Lung microvascular endothelial cell (primary cell): ENCODE measurements around the gene SND1. TPM values are rescaled to one million over a fixed set of nuclear protein-coding genes. Genes with fewer than 3 reads are reported as not detected.
"Not testable (repeated sequence)": the region's sequence is repeated elsewhere in the genome, so short reads cannot be mapped to it uniquely, and the experiment has no call there.

Experiments used
- DNase-seq, 2 donors: peaks; one replicate each; pipeline versions ENCODE4 v3.0.0 to v3.0.0-alpha.2; 2010; ENCODE audit warnings: low read depth in 2 of 2
- total RNA-seq: library from RNA; depleted of rRNA; stranded (reverse); fragments of >200 nt; gene quantifications from 2 replicates; pipeline ENCODE4 v1.2.1, GENCODE V29; 2014

Gene SND1
- total RNA-seq, 1 donor from 2014 or later = 105 TPM

GRCh38 chr7:127828843-127829500 is 177.0 kb downstream of the SND1 start:
- DNase-seq = no peak

DNA sequence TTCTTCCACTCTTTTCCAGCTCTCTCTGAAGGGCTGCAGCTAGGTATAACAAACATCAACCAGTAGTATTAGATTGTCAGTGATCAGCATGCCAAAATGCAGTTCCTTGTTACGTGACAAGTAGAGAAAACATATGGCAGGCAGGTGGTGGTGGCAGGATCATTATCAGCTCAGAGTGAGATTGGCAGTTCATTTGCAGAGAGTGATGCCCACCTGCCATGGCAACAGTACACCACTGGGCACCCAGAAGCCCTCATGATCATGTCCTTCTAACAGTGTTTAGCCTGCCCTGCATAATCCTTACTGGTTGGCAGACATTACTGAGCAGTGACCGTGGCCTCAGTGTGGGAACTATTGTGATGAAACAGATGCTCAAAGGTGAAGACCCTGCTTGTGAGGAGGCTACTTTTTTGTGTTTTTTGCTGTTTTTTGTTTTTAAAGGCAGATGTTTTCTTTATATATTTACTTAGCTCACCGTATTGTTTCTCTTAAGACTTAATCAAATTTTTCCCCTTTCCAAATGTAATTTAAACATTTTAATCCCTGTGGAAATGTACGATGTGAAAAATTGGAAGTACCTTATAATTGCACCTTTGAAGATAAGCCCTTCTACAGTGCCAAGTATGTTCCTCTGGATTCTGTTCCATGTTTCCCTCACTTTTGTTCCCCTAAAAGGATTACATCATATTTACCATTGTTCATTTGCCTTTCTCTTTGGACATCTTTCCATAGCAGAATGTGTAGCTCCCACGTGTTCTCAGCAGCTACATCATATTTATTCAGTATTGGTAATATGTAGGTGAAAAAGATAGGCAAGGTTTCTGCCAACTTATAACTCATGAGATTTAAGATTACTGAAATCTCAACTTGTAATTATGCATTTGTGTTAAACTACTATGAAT is 179.6 kb downstream of the SND1 start:
- DNase-seq = peak in 1 of 2 donors; percentile 46

- DNase-seq = no peak
These were observed 180.6 kb downstream of the SND1 start for GRCh38 chr7:127832592-127832991.

DNA sequence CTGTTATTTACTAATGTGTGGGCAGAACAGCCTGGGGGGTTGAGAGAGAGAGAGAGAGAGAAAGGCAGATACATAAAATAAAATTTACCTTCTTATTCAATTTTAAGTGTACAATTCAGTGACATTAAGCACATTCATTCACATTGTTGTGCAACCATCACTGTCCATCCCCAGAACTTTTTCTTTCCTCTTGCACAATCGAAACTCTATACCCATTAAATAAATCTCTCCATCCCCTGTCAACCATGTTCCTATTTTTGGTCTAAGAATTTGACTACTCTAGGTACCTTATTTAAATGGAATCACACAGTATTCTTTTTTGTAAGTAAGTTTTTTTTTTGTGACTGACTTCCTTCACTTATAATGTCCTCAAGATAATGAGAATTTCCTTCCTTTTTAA is 181.6 kb downstream of the SND1 start:
- no peak for DNase-seq

GRCh38 chr7:127835679-127836078 is 183.7 kb downstream of the SND1 start:
- DNase-seq = no peak

DNA sequence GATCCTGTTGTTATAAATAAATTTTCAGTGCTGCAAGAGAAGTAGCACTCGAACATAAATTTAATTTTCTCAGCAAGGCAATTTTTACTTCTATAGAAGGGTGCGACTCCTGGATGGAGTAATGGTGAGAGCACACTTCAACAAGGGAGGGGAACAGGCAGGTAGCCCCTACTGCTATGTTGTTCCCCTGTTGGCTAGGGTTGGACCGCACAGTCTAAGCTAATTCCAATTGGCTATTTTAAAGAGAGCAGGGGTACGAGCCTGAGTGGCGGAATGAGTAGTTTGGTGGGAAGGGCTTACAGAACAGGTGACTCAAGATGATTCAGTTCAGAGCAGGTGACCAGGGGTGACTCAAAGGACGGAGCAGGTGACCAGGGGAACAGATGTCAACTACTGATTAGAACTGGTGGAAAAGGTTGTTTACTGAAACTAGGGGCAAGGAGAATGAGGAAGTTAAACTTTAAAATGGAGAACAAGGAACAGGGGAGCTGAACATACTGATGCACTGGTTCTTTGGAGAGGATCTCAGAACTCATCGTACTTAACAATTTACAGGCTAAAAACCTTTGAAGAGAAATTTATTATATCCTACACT is 185.9 kb downstream of the SND1 start:
- DNase-seq = not testable (repeated sequence)

- no peak for DNase-seq
These were observed 186.9 kb downstream of the SND1 start for GRCh38 chr7:127838816-127839415.

- no peak for DNase-seq
These were observed 188.4 kb downstream of the SND1 start for GRCh38 chr7:127840226-127840951.

DNA sequence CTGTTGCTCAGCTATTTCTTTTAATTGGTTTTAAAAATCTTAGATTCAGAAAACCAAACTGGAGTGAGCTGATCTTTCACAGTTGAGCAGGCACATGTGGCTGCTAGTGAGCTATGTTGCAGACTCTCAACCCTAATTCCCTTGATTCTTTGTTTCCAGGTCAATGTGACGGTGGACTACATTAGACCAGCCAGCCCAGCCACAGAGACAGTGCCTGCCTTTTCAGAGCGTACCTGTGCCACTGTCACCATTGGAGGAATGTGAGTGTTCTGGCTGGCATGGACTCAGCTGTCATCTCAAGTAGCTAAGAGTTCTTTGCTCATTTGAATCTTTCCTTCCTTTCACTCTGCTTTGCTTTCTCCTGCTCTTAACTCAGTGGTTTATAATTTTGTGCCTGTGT is 192.2 kb downstream of the SND1 start:
- no peak for DNase-seq

GRCh38 chr7:127844707-127845331 is 192.8 kb downstream of the SND1 start:
- peak; percentile 9 to 61 for DNase-seq

DNA sequence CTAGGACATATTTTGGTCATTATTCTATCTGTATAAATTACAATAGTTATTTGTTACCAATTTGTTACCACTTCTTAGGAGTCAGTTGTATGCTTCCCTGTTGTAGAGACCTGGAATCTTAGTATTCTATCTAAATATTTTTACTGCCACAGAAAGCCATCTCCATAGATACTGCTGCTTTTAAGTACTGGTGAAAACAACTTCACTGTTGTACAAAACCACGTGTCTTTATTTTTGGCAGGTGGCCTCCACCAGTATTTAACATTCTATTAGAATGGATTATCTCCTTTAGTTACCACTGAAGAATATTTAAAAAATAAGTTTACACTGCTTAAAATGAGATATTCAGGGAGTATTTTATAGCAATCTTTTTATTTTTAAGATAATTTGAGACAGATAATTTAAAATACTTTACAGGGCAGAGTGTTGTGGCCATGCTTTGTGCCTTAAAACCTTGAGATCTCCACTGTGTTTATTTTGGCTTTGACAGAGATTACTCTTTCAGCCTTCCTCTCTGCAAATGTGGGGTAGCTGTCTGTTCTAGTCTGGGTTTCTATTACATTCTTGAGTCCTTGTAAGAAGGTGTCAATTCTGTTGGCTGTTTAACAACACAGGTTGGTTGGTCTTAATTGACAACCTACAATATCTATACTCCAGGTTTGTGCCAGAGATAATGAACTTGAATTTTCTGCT is 193.7 kb downstream of the SND1 start:
- DNase-seq = no peak

GRCh38 chr7:127847641-127848040 is 195.6 kb downstream of the SND1 start:
- no peak for DNase-seq

GRCh38 chr7:127848241-127848640 is 196.2 kb downstream of the SND1 start:
- no peak for DNase-seq

GRCh38 chr7:127850195-127850594 is 198.2 kb downstream of the SND1 start:
- no peak for DNase-seq

DNA sequence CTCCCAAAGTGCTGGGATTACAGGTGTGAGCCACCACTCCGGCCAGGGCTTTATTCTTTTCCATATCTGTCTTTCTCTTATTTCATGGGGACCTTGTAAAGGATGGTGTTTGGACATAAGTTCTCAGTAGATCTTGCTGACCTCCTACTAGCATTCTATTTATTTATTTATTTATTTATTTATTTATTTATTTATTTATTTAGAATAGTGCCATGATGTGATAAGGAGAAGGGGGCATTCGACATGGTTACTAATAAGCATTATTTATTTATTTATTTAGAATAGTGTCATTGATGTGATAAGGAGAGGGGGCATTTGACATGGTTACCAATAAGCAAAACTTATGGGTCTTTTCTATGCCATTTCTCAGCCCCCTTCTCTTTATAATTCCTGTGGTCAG is 202.4 kb downstream of the SND1 start:
- no peak for DNase-seq

DNA sequence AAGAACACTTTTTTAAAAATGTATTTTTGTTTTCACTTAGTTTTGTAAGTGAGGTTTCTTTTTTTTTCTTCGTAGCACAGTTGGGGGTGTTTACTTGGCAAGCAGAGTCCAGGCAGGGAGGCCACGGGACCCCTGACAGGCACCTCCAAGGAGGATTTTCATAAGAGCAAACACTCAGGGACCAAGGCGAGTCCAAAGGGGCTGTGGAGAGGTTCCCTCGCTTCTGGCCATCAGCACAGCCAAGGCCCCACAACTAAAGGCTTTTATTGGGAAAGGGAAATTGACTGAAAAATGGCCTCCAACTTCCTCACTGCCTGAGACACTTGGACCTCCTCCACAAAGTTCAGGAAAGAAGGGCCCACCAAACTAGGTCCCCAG is 205.5 kb downstream of the SND1 start:
- DNase-seq = no peak

GRCh38 chr7:127858091-127858914 is 206.3 kb downstream of the SND1 start:
- peak in 1 of 2 donors; percentile 50 for DNase-seq

DNA sequence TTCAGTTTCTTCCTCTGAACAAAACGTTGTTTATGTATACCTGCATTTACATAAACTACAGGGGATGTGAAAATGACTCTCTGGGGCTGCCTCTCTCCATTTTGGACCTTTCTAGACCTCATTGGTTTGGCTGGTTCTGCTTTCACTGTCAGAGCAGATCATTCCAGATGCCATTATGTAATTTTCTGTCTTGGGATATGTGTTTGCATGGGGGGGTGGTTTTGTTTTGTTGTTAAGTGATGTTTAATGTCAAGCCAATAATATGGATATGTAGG is 206.9 kb downstream of the SND1 start:
- no peak for DNase-seq

DNA sequence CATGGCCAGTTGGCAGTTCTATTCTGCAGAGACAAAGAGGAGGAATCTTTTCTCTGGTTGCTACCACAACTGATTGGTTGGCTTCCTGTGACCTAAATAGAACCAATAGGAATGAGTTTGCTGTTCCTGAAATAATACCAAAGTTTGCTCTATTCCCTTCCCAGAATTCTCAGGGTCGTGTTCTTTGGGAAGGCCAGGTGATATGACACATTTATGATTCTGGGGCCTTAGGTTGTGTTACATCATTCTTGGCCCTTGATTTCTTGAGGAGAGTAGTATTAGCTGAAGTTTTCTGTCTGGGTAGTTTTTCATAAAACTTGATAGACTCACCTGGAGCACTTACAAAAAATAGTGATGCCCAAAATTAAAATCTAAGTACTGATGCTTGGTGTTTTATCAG is 207.3 kb downstream of the SND1 start:
- no peak for DNase-seq

DNA sequence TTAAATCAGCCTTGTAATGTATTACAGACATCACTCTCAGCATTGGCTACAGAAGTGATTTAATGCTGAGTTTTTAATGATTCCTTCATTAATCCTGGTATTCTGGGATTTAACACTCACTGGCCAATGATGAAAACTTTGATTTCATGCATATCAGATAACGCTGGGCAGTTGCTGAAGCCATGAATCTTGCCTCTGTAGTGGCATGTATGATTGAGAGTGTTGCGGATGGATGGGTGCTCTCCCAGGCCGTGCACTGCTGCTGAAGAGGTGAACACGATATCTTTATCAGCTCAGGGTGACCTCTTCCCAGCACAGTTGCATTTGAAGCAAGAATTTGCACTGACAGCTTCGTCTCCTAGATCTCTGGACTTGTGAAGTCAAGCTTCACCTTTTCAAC is 210.5 kb downstream of the SND1 start:
- no peak for DNase-seq
